ENCODE results near the gene GSTM2. TPM values are rescaled to one million over a fixed set of nuclear protein-coding genes. Genes with fewer than 3 reads are reported as not detected.

Gene GSTM2
- total and polyA plus RNA-seq, 8 donors = 10.4 to 193 (median 32.9) TPM

- H3K4me3 ChIP-seq = no peak overlapping the region
- H3K4me1 ChIP-seq = no peaks in the 10 kb centered on the region
- H3K27ac ChIP-seq = no peak overlapping the region
- no peaks in the 10 kb centered on the region for H3K9me3 ChIP-seq
- DNase-seq (peak in 1 of 6 donors; percentile 7), FAIRE-seq (no peak), ATAC-seq (peak in 3 of 4 donors; percentile 23 to 30 (median 24))
- peaks cover 0 to 22% (median 0%) of the 10 kb centered on the region in 3 donors for H3K36me3 ChIP-seq
- 72% methylated on average over 5 of the region's 5 CpGs for WGBS, 2 donors
- no peaks in the 10 kb centered on the region for H3K27me3 ChIP-seq
- no peak for TF ChIP-seq CTCF (IDR thresholded peaks at IDR 0.05)
- intact Hi-C loops (cut with DNase I) = loop anchor here in 2 of 3 donors (10.0 kb wide), 2 partner anchors 88 to 352 kb away; partner anchors contain the start of genes AHCYL1 (in 1 of the 2) and GNAI3 (in 1 of the 2)
Measured at GRCh38 chr1:109632671-109633346, 35.0 kb upstream of the GSTM2 start.

GRCh38 chr1:109634292-109634691 lies 33.6 kb upstream of the GSTM2 start:
- Histone ChIP-seq H3K27ac (no peak overlapping the region), H3K36me3 (peaks cover 0 to 9% (median 0%) of the 10 kb centered on the region in 3 donors), H3K4me1 (no peaks in the 10 kb centered on the region), H3K9me3 (no peaks in the 10 kb centered on the region), H3K4me3 (no peak overlapping the region), H3K27me3 (no peaks in the 10 kb centered on the region)
- DNase-seq (peak in 1 of 6 donors; percentile 2), ATAC-seq (no peak), FAIRE-seq (no peak)
- intact Hi-C loops (cut with DNase I) = loop anchor here in 2 of 3 donors (10.0 kb wide), 2 partner anchors 89 to 351 kb away; partner anchors contain the start of genes AHCYL1 (in 1 of the 2) and GNAI3 (in 1 of the 2)
- TF ChIP-seq CTCF (IDR thresholded peaks at IDR 0.05) = no peak
- 74 to 79% methylated on average over 6 of the region's 6 CpGs for WGBS, 2 donors

- H3K9me3 ChIP-seq = no peaks in the 10 kb centered on the region
- peaks cover 0 to 9% (median 0%) of the 10 kb centered on the region in 3 donors for H3K36me3 ChIP-seq
- intact Hi-C loops (cut with DNase I) = loop anchor here (5.0 to 10.0 kb wide), 4 partner anchors 90 to 350 kb away; partner anchors contain the start of genes AHCYL1 (in 2 of the 3) and GNAI3 (in 1 of the 3)
- no peaks in the 10 kb centered on the region for H3K4me1 ChIP-seq
- no peak overlapping the region for H3K4me3 ChIP-seq
- no peaks in the 10 kb centered on the region for H3K27me3 ChIP-seq
- H3K27ac ChIP-seq = no peak overlapping the region
- ATAC-seq (no peak), DNase-seq (peak in 1 of 6 donors; percentile 7), FAIRE-seq (no peak)
- TF ChIP-seq CTCF (IDR thresholded peaks at IDR 0.05) = no peak
- 55 to 57% methylated on average over 13 of the region's 13 CpGs for WGBS, 2 donors
Measured at GRCh38 chr1:109634771-109635750, 32.8 kb upstream of the GSTM2 start.

GRCh38 chr1:109635862-109636200 lies 32.0 kb upstream of the GSTM2 start:
- peaks cover 0 to 6% (median 0%) of the 10 kb centered on the region in 3 donors for H3K36me3 ChIP-seq
- ATAC-seq (no peak), DNase-seq (no peak), FAIRE-seq (no peak)
- no peak overlapping the region for H3K27ac ChIP-seq
- TF ChIP-seq CTCF (IDR thresholded peaks at IDR 0.05) = no peak
- H3K4me3 ChIP-seq = no peak overlapping the region
- 72 to 78% methylated on average over 2 of the region's 2 CpGs for WGBS, 2 donors
- no peaks in the 10 kb centered on the region for H3K4me1 ChIP-seq
- H3K9me3 ChIP-seq = no peaks in the 10 kb centered on the region
- no peaks in the 10 kb centered on the region for H3K27me3 ChIP-seq
- intact Hi-C loops (cut with DNase I) = loop anchor here (5.0 to 10.0 kb wide), 4 partner anchors 91 to 349 kb away; partner anchors contain the start of genes AHCYL1 (in 2 of the 3) and GNAI3 (in 1 of the 3)
